H1 (cell line): ENCODE measurements around the gene PID1. TPM values are rescaled to one million over a fixed set of nuclear protein-coding genes. Genes with fewer than 3 reads are reported as not detected.

Source experiments
- KDM5A ChIP-seq: fragments of 200-600 bp; IDR thresholded peaks from 2 replicates; pipeline ENCODE4 v1.7.1; 2012; ENCODE audit warnings: mild to moderate bottlenecking, low read length, inconsistent platforms, mixed read lengths
- polyA plus RNA-seq, 7 experiments: library from polyadenylated mRNA; depleted of rRNA in 3 of 7; stranded (reverse) in 5 of 7; unstranded in 2 of 7; fragments of >200 nt in 5 of 7; fragments of 200-250 nt in 2 of 7; gene quantifications; 1 replicate in 5 of 7; 2 replicates in 1 of 7; 4 replicates in 1 of 7; pipeline versions ENCODE4 v1.2.1 to v1.2.3, GENCODE V29; 2011 to 2013; ENCODE audit warnings: missing spikeins in 2 of 7, mixed read lengths in 2 of 7
- total RNA-seq: library from RNA; stranded (reverse); fragmentation: NEBNext Ultra II Directional; extraction: Animal tissue kit (Norgen Biotek cat#: 25700); gene quantifications from 2 replicates; pipeline ENCODE4 v1.2.1, GENCODE V29; 2021

PID1 gene
- total and polyA plus RNA-seq, 2 of the 8 experiments (the other 6 are each of a cell fraction or from before 2014, with no cell fraction given): 1.5 to 3.3 TPM

GRCh38 chr2:229118336-229118735 is 152.8 kb downstream of the PID1 start (continued):
- TF ChIP-seq KDM5A: no peak
